Hematopoietic multipotent progenitor cell treated with erythropoietin and hydrocortisone succinate and interleukin-3 and kit ligand, for 17 days (in vitro differentiated cells): ENCODE data around the gene DUOX2.
"Not testable (repeated sequence)": the region's sequence is repeated elsewhere in the genome, so short reads cannot be mapped to it uniquely, and the experiment has no call there.

ENCODE experiments used
- DNase-seq: peaks from one replicate; pipeline ENCODE4 v3.0.0-alpha.2; 2015; ENCODE audit warnings: low spot score

The DUOX2 gene

DNA sequence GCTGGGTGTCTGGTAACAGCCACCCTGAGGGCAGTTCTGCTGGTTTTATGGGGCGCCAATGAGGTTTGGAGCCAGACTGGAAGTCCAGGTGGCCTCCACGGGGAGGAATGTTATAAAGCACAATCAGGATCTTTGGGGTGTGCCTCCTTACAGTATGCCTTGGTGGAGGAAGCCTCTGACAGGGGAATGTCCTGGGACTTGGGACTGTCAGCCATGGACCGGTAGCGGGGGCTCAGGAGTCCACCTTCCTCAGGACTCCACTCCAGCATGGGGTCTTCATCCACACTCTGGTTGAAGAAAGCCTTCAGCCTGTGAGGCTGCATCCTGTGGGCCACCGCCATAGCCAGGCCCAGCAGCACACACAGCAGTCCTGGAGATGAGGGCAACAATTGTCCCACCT is 5.0 kb upstream of the DUOX2 start:
- no peak for DNase-seq

DNA sequence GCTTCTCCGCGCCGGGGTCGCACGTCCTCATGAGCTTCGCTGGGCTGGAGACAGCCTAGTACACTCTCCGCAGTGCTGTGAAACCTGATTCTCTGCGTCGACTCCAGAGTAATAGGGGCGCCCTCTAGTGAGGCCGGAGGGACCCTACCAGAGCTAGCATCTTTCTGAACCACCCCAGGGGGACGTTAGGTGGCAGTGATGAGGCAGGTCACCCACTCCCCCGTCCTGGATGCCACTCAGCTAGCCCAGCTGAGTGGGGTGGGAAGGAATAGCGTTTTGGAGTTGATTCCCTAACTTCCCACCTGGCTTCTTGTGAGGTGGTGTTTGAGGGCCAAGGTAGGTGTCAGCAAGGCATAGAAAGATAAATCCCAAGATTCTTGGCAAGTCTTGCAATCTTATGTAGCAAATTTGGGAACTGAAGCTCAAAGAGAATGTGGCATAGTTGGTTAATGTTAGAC is 4.2 kb upstream of the DUOX2 start:
- DNase-seq = peak; percentile 64

DNA sequence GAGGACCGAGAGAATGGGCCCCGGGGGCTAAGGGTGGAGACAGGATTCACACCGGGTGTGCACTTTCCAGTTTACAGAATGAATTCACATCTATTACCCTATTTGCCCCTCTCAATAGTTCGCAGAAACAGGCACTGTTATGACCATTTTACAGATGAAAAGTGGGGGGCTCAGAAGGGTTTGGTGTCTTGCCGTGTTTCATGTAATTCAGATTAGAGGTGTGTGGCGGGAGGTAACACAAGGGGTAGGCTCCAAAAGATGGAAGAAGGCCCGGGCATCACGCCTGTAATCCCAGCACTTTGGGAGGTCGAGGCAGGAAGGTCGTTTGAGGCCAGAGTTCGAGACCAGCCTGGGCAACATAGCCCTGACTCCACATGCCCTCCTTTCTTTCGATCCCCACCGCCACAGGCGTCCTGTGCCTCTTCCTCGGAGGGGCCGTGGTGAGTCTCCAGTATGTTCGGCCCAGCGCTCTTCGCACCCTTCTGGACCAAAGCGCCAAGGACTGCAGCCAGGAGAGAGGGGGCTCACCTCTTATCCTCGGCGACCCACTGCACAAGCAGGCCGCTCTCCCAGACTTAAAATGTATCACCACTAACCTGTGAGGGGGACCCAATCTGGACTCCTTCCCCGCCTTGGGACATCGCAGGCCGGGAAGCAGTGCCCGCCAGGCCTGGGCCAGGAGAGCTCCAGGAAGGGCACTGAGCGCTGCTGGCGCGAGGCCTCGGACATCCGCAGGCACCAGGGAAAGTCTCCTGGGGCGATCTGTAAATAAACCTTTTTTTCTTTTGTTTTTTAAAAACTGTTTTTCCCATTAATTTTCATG is 3.5 kb upstream of the DUOX2 start:
- DNase-seq = no peak

DNA sequence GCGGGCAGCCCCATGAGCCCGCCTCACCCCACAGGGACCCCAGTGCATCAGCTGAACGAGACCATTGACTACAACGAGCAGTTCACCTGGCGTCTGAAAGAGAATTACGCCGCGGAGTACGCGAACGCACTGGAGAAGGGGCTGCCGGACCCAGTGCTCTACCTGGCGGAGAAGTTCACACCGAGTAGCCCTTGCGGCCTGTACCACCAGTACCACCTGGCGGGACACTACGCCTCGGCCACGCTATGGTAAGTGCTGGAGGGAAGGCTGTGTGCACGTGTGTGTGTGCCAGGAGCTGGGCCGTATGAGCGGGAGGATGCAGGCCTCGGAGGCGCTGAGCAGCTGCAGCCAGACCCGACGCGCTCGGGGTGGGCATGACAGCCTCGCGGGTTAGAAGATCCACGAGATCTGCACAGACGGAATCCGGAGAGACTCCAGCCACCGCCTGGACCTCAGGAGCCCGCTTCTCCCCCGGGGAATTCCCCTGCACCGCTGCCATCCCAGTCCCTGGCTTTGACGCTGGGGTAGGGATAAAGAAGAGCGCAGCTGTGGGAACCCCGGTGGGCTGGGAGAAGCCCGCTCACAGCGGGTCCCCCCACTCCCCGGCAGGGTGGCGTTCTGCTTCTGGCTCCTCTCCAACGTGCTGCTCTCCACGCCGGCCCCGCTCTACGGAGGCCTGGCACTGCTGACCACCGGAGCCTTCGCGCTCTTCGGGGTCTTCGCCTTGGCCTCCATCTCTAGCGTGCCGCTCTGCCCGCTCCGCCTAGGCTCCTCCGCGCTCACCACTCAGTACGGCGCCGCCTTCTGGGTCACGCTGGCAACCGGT is 2.7 kb upstream of the DUOX2 start:
- DNase-seq = no peak

DNA sequence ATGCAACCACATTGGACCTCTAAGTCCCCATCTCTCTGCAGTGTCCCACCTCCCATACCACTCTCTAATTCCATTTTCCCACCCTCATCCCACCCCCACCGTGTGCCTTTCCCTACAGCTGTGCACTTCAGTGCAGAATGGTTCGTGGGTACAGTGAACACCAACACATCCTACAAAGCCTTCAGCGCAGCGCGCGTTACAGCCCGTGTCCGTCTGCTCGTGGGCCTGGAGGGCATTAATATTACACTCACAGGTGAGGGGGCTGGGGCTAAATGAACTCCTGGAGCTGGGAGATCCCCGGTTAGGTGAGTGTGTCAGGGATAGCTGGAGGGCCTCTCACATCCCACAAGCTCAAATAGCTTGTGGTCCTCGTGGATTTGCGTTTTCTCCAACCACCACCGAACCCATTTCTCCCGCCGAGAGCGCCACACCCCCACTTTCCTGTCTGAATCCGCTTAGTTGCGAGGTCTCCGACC is 2.1 kb upstream of the DUOX2 start:
- no peak for DNase-seq

DNA sequence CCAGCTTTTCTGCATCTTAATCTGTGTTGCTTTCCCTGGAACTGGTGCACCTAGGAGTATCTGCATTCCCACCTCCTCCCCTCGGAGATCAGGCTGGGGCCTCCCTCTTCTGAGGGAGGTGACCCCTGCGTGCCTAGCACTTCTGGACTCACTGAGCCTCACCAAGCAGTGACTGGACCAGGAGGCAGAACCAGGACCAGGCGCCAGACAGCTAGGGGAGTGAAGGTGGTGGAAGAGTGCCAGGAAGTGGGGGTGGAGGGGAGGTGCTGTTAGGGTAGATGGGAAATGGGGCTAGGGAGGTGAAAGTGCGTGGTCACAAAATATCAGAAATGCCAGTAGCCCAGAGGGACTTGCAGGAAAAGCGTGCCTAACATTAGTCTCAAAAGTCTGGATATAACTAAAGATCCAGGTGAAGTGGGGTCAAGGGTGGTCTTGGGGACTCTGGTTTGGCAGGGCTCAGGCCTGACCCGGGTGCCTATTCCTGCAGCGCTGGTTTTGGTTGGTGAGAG is 1.4 kb upstream of the DUOX2 start:
- DNase-seq = no peak

DNA sequence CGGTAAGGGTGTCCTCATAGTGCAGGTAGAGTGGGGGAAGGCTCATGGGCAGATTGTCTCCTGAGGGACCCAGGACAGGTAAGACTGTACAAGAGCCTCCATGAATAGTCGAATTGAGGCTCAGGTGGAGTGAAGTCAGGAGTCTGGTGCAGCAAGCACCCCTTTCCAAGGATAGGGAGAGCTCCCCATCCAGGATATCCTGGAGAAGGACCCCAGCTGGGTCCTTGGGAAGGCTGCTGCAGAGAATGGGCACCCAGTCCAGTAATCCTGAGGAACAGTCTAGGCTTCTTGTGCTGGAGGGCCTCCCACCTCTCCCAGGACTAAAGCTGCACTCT is 746 bp upstream of the DUOX2 start:
- DNase-seq = no peak

DNA sequence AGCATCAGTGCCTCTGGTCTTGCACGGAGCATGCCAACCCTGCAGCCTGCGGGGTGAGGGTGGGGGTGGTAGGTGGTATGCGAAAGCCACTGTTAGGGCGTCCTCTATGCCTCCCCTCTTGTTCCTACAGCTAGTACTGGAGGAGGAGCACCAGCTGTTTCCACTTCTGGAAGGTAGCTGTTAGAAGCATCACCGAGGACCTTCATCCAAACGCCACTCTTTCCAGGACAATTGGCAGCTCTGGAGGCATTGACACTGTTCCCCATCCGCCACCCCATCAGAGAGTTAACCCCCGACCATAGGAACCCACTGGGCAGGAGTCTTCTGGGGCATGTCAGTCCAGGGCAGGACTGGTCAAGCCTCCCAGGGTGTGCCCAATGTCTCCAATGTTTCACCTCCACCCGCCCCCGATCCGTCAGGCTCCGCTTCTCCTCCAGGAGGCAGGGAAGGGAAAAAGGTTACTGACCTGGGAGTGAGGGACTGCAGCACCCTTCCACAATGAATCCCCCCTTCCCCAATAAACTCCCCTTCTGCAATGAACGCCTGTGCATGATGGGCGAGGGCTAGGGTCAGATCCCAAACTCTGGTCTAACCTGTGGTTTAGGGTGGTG is 487 bp downstream of the DUOX2 start:
- no peak for DNase-seq

DNA sequence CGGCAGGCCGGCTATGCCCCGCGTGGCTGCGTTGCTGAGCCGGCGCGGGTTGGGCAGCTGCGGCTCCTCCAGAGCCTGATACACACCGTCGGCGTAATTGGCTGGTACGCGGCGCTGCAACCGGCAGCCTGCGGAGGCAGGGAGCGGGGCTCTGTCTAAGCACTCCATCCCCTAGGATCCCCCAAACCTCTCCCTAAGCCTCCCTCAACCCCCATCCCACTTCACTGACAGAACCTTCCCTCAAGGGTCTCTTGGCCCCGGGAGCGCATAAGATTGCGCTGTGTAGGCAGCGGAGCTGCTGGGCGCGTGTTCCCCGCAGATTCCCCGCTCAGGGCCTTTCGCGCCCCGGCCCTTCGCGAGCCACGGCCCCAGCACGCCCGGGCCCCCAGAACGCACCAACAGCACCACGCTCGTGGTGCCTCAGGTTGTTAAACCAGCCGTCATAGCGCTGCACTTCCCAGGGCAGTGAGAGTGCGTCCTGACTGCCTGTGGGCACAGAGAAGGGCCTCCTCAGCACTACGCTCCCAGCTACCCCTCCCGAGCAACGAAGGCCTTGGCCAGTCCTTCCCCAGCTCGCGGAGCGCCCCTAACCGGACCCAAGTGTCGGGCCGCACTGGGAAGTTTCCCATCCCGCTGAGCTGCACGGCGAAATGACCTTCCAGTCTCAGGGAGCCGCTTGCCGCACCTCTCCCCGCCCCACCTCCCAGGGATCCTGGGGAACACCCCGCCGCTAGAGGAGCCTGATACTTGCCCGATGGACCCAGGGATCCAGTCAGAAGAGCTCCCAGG is 1.2 kb downstream of the DUOX2 start:
- no peak for DNase-seq

DNA sequence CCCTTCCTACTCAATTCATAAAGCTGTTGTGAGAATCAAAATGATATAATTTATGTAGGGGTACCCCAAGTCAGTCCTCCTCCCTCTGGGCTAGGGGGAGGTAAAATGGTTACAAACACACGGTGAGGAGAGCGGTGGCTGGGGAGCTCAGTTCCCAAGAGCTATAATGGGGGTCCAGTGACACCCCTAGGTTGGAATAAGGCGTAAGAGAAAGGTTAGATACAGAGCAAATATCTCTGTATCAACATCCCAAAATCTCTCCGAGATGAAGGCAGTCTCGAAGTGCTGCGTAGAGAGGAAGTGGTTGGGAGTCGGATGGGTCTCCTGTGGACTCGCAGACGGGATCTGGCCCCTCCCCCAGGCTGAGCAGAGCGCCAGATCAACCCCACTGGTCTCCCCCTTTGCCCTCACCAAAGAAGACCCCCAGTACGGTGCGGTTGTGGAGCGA is 1.8 kb downstream of the DUOX2 start:
- no peak for DNase-seq

DNA sequence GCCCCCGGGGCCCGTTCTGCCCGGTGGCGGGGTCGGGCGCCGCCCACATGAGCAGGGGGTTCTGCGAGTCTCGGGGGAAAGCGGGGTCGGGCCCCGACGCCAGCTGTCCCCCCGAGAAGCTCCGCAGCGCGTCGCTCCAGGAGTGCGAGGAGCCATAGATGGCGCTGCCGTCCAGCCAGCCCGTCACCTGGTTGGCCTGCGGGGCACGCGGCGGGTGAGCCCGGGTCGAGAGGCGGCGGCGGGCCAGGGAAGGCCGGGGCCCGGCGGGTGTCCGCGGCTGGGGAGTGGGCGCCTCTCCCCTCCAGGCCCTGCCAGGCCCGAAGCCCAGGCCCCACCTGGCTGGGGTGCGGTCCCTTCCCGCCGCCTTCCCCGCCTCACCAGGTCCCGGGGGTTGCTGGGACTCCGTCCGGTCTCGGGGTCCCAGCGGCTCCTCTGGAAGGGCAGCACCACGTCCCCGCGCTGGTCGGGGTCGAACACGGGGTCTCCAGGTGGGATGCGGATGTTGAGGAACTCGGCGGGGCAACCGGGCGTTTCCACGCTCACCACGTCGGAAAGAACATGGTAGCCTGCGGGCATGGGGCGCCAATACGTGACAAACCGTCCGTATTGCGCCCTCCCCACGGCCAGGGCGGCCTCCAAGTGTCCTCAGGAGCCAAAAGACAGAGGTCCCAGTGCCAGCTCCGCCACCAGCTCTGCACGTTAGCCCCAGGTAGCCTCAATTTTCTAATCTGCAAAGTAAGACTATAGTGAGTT is 2.4 kb downstream of the DUOX2 start:
- no peak for DNase-seq

DNA sequence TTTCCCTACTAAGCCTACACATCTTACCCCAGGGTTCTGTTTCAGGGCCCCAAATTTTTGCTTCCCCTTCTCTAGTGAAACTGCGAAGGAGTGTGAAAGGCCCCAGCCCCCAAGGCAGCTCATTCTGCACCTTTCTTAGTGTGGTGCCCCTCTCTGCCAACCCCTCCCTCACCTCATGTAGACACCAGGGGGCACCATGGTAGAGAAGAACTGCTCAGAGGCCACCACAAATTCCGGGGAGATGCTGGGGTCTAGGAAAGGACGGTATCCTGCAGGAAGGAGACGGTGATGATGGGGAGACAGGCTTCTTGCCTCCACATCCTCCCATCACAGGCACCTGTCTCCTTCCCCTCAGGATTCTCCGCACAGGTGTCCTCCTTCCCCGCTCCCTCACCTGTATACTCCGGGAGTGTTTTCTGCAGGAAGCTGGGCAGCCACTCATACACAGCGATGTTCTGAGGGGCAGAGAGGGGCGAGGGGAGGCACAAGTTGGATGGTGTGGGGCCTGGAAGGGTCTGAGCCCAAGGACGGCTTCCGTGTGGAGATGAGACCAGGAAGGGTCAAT is 3.6 kb downstream of the DUOX2 start:
- no peak for DNase-seq

DNA sequence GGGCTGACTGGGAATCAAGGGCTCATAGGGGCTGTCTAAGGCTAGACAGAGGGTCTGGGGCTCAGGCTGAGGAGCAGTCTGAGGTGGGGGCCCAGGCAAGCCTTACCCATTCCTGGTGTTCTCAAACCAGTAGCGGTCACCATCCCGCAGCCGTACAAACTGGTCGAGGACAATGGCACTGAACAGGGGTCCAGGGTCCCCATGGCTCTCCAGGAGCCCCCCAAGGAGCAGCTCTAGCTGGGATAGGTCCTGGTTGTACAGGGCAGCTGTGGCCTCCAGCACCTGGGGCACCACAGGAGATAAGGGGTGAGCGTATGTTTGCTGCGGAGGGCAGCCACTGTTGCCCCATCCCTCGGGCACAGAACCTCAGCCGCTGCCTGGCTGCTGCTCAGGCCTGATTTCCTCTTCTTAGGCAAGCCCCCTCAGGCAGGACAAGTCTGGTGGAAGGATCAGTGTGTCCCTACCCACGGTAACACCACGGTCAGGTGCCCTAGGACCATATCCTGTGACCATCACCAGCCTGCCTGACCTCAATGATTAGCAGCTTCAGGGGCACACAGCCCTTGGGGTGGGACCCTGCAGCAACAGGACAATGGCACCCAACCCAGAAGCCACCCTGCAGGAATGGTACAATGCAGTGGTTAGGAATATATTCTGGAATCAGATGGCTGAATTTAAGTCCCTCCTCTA is 5.9 kb downstream of the DUOX2 start:
- no peak for DNase-seq

DNA sequence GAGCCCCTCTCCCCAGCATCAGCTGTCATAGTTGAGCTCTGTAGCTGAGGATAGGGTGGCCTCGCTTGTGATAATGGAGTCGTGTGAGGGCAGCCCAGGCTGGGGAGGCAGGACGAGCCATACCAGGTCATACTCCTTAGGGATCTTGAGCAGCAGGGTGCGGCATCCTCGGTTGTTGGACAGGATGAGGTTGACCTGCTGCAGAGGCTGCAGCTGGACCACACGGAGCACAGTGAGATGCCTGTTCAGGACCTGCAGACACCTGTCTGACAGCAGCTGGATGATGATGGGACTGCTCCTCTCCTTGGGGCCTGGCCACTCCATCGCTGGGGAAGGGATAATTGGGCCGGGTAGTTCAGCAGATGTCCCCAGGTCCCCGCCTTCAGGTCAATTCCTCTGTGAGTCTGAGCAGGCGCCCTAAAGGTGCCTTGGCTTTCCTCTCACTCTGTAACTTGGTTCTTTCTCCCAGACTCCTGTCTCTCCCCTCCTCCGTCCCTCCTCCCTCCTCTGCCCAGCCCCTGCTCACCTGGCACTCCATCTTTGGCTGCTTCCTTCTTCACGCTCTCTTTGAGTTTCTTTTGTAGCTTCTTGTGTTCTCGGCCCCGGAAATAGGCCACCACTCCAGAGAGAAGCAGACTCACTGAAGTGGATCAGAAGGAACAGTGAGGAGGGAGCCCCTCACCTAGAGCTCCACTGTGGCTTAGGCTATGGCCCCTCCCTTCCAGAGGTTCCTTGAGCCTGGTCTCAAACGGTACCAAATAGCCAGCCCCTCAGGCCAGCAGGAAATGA is 7.8 kb downstream of the DUOX2 start:
- DNase-seq = no peak

DNA sequence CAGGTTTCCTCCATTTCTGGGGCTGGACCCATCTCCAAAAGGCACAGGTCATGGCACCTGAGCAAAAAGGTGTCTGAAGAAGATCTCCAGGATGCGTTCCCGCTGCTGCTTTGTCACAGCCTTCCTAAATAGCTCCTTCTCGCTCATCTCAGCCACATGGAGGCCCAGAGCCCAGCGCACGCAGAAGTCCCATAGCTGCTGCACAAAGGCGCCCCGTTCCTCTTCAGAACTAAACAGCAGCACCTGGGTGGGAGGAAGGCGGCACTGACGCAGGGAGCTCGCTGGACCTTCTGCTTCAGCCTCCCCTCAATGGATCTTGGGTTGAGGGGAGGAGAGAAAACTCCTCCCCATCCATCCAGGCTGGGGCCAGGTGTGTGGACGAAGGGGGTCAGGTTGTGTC is 8.4 kb downstream of the DUOX2 start:
- DNase-seq = no peak

DNA sequence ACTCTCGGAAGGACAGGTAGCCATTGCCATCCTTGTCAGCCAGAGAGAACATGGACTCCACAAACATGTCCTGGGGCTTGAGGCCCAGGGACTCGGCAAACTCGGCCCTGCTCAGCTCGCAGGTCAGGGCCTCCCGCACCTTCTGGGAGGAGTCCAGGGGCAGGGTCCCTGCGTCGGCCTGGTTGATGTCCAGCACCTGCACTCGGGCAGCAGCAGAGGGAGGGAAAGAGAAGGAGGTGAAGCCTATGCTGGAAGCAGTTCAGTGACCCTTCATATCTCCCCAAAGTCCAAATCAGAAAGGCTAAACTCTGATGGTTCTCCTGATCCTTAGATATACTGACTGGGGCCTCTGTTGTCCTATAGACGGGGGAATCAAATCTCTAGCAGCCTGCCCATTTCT is 9.8 kb downstream of the DUOX2 start:
- DNase-seq = not testable (repeated sequence)

DNA sequence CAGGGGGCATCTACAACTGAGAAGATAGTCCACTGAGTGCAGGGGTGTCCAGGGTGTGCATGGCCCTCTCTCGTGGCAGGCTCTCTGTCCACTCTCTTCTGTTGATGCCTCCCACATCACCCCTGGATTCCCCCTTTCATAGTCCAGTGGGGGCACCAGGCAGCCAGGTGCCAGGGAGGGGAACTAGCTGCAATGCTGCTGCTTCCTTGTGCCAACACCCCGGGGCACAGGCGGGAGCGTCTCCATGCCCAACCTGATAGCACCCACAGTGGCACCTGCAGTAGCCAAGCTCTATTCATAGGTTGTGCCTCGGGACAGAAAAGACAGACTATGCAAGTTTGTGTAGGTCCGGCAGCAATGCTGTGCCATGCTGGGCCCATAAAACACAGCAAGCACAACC is 11.7 kb downstream of the DUOX2 start:
- no peak for DNase-seq

DNA sequence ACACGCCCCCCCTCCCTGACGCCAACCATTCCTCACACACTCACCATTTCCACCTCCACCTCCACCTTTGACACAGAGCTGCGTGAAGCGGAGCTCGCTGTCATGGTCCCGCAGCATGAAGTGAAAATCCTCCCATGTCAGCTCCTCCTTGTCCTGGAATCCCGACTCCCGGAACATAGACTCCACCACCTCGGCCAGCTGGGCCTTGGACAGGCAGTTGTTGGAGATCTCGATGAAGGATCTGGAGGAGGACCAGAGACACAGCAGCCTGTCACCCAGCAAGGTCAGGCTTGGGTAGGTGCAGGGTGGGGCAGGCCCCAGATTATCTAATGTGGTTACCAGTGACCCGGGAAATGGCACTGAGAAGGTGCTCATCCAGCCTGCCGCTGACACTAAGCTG is 12.2 kb downstream of the DUOX2 start:
- no peak for DNase-seq

DNA sequence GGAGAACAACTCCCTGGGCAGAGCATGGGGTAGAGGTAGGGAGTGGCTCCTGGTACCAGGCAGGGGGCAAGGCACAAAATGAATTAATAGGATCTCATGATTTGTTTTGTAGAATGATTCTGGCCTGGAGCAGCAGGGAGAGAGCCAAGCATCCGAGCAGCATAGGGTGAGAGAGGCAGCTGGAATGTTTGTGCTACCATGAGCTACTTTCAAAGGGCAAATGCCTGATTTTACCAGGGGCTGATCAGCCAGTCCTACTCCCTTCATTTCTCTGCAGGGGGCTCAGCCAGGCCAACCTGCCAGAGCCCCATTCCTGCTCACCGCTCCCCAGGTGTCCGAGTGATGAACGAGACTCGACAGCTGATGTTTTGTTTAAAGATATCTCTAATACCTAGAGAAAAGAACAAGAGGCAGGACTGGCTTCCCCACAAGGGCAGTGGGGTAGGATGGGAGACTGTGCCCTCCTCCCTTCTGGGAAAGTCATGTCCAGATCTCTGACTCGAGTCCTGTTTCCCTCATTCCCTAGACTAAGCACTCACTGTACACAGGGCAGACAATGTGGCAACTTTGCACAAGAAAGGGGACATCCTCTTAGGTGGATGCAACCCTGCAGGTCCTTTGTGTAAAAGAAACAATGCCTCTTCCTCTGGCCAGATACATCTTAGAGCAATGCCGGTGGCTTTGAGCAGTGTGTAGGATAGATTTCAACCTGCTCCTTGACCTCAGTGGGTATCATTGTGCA is 12.9 kb downstream of the DUOX2 start:
- no peak for DNase-seq
